ENCODE measurements around the gene IQGAP3. TPM values are rescaled to one million over a fixed set of nuclear protein-coding genes. Genes with fewer than 3 reads are reported as not detected.
A peak's percentile ranks its signal among the peaks of the same experiment; 100 is the strongest.

The IQGAP3 gene
- total RNA-seq, 1 experiment from 2014 or later, result 25.6 TPM

DNA sequence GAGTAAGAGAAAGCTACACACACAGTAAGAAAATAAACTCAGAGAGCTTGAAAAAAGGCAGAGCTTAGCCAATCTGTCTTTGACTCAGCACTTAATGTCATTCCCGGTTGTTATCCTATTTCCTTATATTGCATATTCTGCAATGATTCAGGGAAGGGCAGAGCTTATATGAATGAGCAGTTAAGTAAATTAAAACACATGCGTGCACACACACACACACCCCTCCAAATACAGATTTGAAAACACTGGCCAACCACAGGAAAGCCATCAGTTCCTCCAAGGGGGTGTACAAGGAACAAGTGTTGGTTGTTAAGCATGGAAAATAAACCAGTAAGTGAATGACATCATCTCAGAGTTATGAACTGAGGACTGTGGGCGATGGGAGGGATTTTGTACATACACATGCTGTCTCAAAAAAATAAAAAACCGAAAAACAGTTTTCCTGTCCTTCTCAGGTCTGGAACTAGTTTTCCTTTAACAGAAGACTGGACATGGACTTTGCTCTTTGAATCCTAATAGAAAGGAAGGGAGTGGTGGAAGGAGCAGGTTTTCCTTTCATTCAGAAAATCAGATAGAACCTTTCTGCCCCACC is 1.0 kb downstream of the IQGAP3 start:
- peak overlapping the region; percentile 73 for H3K27ac ChIP-seq (ENCODE audit: low read length)
- in situ Hi-C loops (cut with HindIII; ENCODE audit: low pct_unique_long_range_greater_than_20kb, low sequenced_read_pairs), result no loop called here
- BruUV-seq (replicated peaks), result no TSS peak
- H3K36me3 ChIP-seq (ENCODE audit: control insufficient read depth, insufficient read depth, low read length), result peaks cover 14% of the 10 kb centered on the region
- peak overlapping the region; percentile 77 to 96 for H3K4me3 ChIP-seq (ENCODE audit: low read depth in 2 of 2, low read length in 2 of 2)
- TF ChIP-seq POLR2AphosphoS5 (IDR thresholded peaks at IDR 0.05; ENCODE audit: low read depth, low read length), result no peak
- no peak for TF ChIP-seq SIN3A (IDR thresholded peaks at IDR 0.05; ENCODE audit: borderline replicate concordance, insufficient read depth, low read depth, low read length)
- no peak for TF ChIP-seq TCF7L2 (IDR thresholded peaks at IDR 0.05; ENCODE audit: low read depth, low read length)
- TF ChIP-seq, protein P1, sequence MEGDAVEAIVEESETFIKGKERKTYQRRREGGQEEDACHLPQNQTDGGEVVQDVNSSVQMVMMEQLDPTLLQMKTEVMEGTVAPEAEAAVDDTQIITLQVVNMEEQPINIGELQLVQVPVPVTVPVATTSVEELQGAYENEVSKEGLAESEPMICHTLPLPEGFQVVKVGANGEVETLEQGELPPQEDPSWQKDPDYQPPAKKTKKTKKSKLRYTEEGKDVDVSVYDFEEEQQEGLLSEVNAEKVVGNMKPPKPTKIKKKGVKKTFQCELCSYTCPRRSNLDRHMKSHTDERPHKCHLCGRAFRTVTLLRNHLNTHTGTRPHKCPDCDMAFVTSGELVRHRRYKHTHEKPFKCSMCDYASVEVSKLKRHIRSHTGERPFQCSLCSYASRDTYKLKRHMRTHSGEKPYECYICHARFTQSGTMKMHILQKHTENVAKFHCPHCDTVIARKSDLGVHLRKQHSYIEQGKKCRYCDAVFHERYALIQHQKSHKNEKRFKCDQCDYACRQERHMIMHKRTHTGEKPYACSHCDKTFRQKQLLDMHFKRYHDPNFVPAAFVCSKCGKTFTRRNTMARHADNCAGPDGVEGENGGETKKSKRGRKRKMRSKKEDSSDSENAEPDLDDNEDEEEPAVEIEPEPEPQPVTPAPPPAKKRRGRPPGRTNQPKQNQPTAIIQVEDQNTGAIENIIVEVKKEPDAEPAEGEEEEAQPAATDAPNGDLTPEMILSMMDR (IDR thresholded peaks at IDR 0.05), result no peak
- TF ChIP-seq, protein P2, sequence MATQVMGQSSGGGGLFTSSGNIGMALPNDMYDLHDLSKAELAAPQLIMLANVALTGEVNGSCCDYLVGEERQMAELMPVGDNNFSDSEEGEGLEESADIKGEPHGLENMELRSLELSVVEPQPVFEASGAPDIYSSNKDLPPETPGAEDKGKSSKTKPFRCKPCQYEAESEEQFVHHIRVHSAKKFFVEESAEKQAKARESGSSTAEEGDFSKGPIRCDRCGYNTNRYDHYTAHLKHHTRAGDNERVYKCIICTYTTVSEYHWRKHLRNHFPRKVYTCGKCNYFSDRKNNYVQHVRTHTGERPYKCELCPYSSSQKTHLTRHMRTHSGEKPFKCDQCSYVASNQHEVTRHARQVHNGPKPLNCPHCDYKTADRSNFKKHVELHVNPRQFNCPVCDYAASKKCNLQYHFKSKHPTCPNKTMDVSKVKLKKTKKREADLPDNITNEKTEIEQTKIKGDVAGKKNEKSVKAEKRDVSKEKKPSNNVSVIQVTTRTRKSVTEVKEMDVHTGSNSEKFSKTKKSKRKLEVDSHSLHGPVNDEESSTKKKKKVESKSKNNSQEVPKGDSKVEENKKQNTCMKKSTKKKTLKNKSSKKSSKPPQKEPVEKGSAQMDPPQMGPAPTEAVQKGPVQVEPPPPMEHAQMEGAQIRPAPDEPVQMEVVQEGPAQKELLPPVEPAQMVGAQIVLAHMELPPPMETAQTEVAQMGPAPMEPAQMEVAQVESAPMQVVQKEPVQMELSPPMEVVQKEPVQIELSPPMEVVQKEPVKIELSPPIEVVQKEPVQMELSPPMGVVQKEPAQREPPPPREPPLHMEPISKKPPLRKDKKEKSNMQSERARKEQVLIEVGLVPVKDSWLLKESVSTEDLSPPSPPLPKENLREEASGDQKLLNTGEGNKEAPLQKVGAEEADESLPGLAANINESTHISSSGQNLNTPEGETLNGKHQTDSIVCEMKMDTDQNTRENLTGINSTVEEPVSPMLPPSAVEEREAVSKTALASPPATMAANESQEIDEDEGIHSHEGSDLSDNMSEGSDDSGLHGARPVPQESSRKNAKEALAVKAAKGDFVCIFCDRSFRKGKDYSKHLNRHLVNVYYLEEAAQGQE (IDR thresholded peaks at IDR 0.05; ENCODE audit: insufficient read depth in 1 of 2, low read depth in 2 of 2, low read length in 1 of 2), result no peak
- CTCF ChIA-PET, result no interaction called here
- H3K27me3 ChIP-seq (ENCODE audit: control insufficient read depth, insufficient read depth, low read length), result no peaks in the 10 kb centered on the region
- ATAC-seq, result no peak; the same call in 1 of the 2 replicates
- H3K4me1 ChIP-seq (ENCODE audit: control insufficient read depth, insufficient read depth, low read length), result peaks cover 10% of the 10 kb centered on the region
- intact Hi-C loops (cut with micrococcal nuclease; ENCODE audit: unreplicated experiment), result loop anchor here (5.0 kb wide), 1 partner anchor 104 kb away; no protein-coding TSS in a partner anchor
- H3K9me3 ChIP-seq (ENCODE audit: control insufficient read depth, insufficient read depth, low read depth, low read length), result no peaks in the 10 kb centered on the region
- no peak for DNase-seq (ENCODE audit: low read depth, low spot score)
- POLR2A ChIA-PET, result no interaction called here

DNA sequence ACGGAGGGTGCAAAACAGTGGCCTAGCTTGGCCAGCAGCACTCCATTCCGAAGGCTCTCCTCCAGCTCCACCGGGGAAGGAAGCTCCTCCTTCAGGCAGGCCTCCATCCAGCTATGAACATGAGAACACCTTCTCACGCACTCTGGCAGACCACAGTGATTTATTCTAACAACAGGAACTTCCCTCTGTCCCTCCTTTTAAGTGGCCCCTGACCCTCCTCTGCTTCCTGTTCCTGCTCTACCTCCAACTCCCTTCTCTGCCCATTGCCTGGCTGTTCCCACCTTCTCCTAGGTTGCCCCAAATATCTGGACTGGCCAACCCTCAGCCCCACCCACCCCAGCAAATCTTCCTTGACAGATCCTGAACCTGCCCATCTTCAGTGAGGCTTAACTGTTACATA is 5.9 kb downstream of the IQGAP3 start:
- Histone ChIP-seq H3K27ac (ENCODE audit: low read length) (no peak overlapping the region), H3K36me3 (ENCODE audit: control insufficient read depth, insufficient read depth, low read length) (peaks cover 8% of the 10 kb centered on the region; the same call in 1 of the 2 replicates), H3K27me3 (ENCODE audit: control insufficient read depth, insufficient read depth, low read length) (no peaks in the 10 kb centered on the region), H3K4me3 (ENCODE audit: low read depth in 2 of 2, low read length in 2 of 2) (no peak overlapping the region), H3K4me1 (ENCODE audit: control insufficient read depth, insufficient read depth, low read length) (peaks cover 6% of the 10 kb centered on the region), H3K9me3 (ENCODE audit: control insufficient read depth, insufficient read depth, low read depth, low read length) (no peaks in the 10 kb centered on the region)
- no TSS peak for BruUV-seq (replicated peaks)
- TF ChIP-seq SIN3A (IDR thresholded peaks at IDR 0.05; ENCODE audit: borderline replicate concordance, insufficient read depth, low read depth, low read length), result no peak
- TF ChIP-seq TCF7L2 (IDR thresholded peaks at IDR 0.05; ENCODE audit: low read depth, low read length), result no peak
- TF ChIP-seq, protein P1 (IDR thresholded peaks at IDR 0.05), result no peak
- TF ChIP-seq, protein P2 (IDR thresholded peaks at IDR 0.05; ENCODE audit: insufficient read depth in 1 of 2, low read depth in 2 of 2, low read length in 1 of 2), result no peak
- TF ChIP-seq POLR2AphosphoS5 (IDR thresholded peaks at IDR 0.05; ENCODE audit: low read depth, low read length), result no peak
- DNase-seq (ENCODE audit: low read depth, low spot score) (no peak), ATAC-seq (no peak)
- CTCF ChIA-PET, result no interaction called here
- POLR2A ChIA-PET, result interaction anchor here (0.5 kb wide), 1 partner anchor 49 kb away, joined by 3 read pairs; no protein-coding TSS in a partner anchor
- intact Hi-C loops (cut with micrococcal nuclease; ENCODE audit: unreplicated experiment), result no loop called here
- in situ Hi-C loops (cut with HindIII; ENCODE audit: low pct_unique_long_range_greater_than_20kb, low sequenced_read_pairs), result no loop called here
